ENCODE results near the gene ZNRF1. TPM values are rescaled to one million over a fixed set of nuclear protein-coding genes. Genes with fewer than 3 reads are reported as not detected.

The ZNRF1 gene
- total RNA-seq, 1 experiment from 2014 or later, result 52.3 TPM

- ChIA-PET POLR2A (interaction anchor here (0.7 kb wide), 1 partner anchor 28 kb away, joined by 6 read pairs; no protein-coding TSS in a partner anchor), CTCF (interaction anchor here (0.6 to 0.8 kb wide), 3 partner anchors 13 to 268 kb away, joined by 3 to 4 read pairs (median 3); partner anchors contain the start of gene LDHD)
- no TSS peak for BruUV-seq (replicated peaks)
- intact Hi-C loops (cut with micrococcal nuclease; ENCODE audit: unreplicated experiment), result no loop called here
- no peak overlapping the region for H3K4me3 ChIP-seq (ENCODE audit: low read depth in 2 of 2, low read length in 2 of 2)
- no peaks in the 10 kb centered on the region for H3K36me3 ChIP-seq (ENCODE audit: control insufficient read depth, insufficient read depth, low read length)
- in situ Hi-C loops (cut with HindIII; ENCODE audit: low pct_unique_long_range_greater_than_20kb, low sequenced_read_pairs), result no loop called here
- ATAC-seq, result no peak
- DNase-seq (ENCODE audit: low read depth, low spot score), result no peak
- H3K27ac ChIP-seq (ENCODE audit: low read length), result no peak overlapping the region
- TF ChIP-seq TCF7L2 (IDR thresholded peaks at IDR 0.05; ENCODE audit: low read depth, low read length) (no peak), SIN3A (IDR thresholded peaks at IDR 0.05; ENCODE audit: borderline replicate concordance, insufficient read depth, low read depth, low read length) (no peak), REST (IDR thresholded peaks at IDR 0.05; ENCODE audit: insufficient read depth in 1 of 2, low read depth in 2 of 2, low read length in 1 of 2) (no peak), CTCF (IDR thresholded peaks at IDR 0.05) (no peak; the same call in 1 of the 2 replicates), POLR2AphosphoS5 (IDR thresholded peaks at IDR 0.05; ENCODE audit: low read depth, low read length) (no peak)
- no peaks in the 10 kb centered on the region for H3K27me3 ChIP-seq (ENCODE audit: control insufficient read depth, insufficient read depth, low read length)
- H3K4me1 ChIP-seq (ENCODE audit: control insufficient read depth, insufficient read depth, low read length), result no peaks in the 10 kb centered on the region
- no peaks in the 10 kb centered on the region for H3K9me3 ChIP-seq (ENCODE audit: control insufficient read depth, insufficient read depth, low read depth, low read length)
These were observed 131.4 kb downstream of the ZNRF1 start for GRCh38 chr16:75130150-75130771.

- no peaks in the 10 kb centered on the region for H3K27me3 ChIP-seq (ENCODE audit: control insufficient read depth, insufficient read depth, low read length)
- H3K27ac ChIP-seq (ENCODE audit: low read length), result no peak overlapping the region
- TF ChIP-seq REST (IDR thresholded peaks at IDR 0.05; ENCODE audit: insufficient read depth in 1 of 2, low read depth in 2 of 2, low read length in 1 of 2) (no peak), POLR2AphosphoS5 (IDR thresholded peaks at IDR 0.05; ENCODE audit: low read depth, low read length) (no peak)
- CTCF ChIA-PET, result no interaction called here
- ATAC-seq (no peak), DNase-seq (ENCODE audit: low read depth, low spot score) (no peak)
- in situ Hi-C loops (cut with HindIII; ENCODE audit: low pct_unique_long_range_greater_than_20kb, low sequenced_read_pairs), result no loop called here
- H3K4me1 ChIP-seq (ENCODE audit: control insufficient read depth, insufficient read depth, low read length), result no peaks in the 10 kb centered on the region
- intact Hi-C loops (cut with micrococcal nuclease; ENCODE audit: unreplicated experiment), result no loop called here
- no peaks in the 10 kb centered on the region for H3K36me3 ChIP-seq (ENCODE audit: control insufficient read depth, insufficient read depth, low read length)
- no peaks in the 10 kb centered on the region for H3K9me3 ChIP-seq (ENCODE audit: control insufficient read depth, insufficient read depth, low read depth, low read length)
- no TSS peak for BruUV-seq (replicated peaks)
- POLR2A ChIA-PET, result no interaction called here
- no peak overlapping the region for H3K4me3 ChIP-seq (ENCODE audit: low read depth in 2 of 2, low read length in 2 of 2)
These were observed 132.3 kb downstream of the ZNRF1 start for GRCh38 chr16:75131081-75131480.
